OCI-LY3 (cell line): ENCODE measurements around the gene GLRA1.

ENCODE experiments used
- H2AFZ ChIP-seq: fragments of 200-600, 300-600 bp; shearing (Covaris generic); 2 replicates; pipeline ENCODE4 v1.6.0; 2014; ENCODE audit warnings: antibody characterized with exemption, low read depth, low read length
- H3K27ac ChIP-seq: fragments of 200-600, 300-600 bp; sonication (generic); 2 replicates; pipeline ENCODE4 v1.5.1; 2014; ENCODE audit warnings: mild to moderate bottlenecking, low read length, moderate library complexity, mixed read lengths
- H3K27me3 ChIP-seq: fragments of 200-600, 300-600 bp; sonication (generic); 2 replicates; pipeline ENCODE4 v1.6.1; 2014; ENCODE audit warnings: low read depth, low read length, mixed read lengths
- H3K36me3 ChIP-seq: fragments of 200-600, 300-600 bp; sonication (generic); replicated peaks from 2 replicates; pipeline ENCODE3; 2014; ENCODE audit warnings: low read depth, low read length, mixed read lengths
- H3K4me1 ChIP-seq: fragments of 300-600, 200-600 bp; sonication (generic); 2 replicates; pipeline ENCODE4 v1.6.1; 2014; ENCODE audit warnings: low read length, mixed read lengths
- H3K4me2 ChIP-seq: fragments of 200-600, 300-600 bp; sonication (generic); 2 replicates; pipeline ENCODE4 v1.6.1; 2014; ENCODE audit warnings: low read length, mixed read lengths
- H3K4me3 ChIP-seq: fragments of 300-600, 200-600 bp; sonication (generic); 2 replicates; pipeline ENCODE4 v1.5.1; 2014; ENCODE audit warnings: antibody characterized with exemption, mild to moderate bottlenecking, low read length, moderate library complexity
- H3K79me2 ChIP-seq: fragments of 300-600, 200-600 bp; shearing (Covaris generic); 2 replicates; pipeline ENCODE4 v1.6.1; 2014; ENCODE audit warnings: mild to moderate bottlenecking, low read length, mixed read lengths
- H3K9ac ChIP-seq: fragments of 300-600, 200-600 bp; shearing (Covaris generic); 2 replicates; pipeline ENCODE4 v1.6.0; 2014; ENCODE audit warnings: mild to moderate bottlenecking, low read length, moderate library complexity
- H3K9me3 ChIP-seq: fragments of 200-600, 300-600 bp; shearing (Covaris generic); 2 replicates; pipeline ENCODE4 v1.6.1; 2014; ENCODE audit warnings: low read length, mixed read lengths; ENCODE audit not compliant: insufficient read depth
- H4K20me1 ChIP-seq: fragments of 200-600, 300-600 bp; sonication (generic); 2 replicates; pipeline ENCODE4 v1.6.1; 2016; ENCODE audit warnings: low read length, mixed read lengths; ENCODE audit not compliant: insufficient read depth
- CTCF ChIP-seq: fragments of 200-600, 300-600 bp; sonication (generic); IDR thresholded peaks from 2 replicates; pipeline ENCODE4 v1.5.1; 2014; ENCODE audit warnings: antibody characterized with exemption, low read length, low read depth
- EZH2phosphoT487 ChIP-seq: fragments of 200-600 bp; shearing (Covaris generic); IDR thresholded peaks from 2 replicates; pipeline ENCODE4 v1.6.1; 2018; ENCODE audit warnings: antibody characterized with exemption, mixed run types, low read depth

The GLRA1 gene

GRCh38 chr5:151949701-151950308, 25.2 kb upstream of the GLRA1 start:
- Histone ChIP-seq H3K4me2 (no peak overlapping the region), H3K36me3 (no peaks in the 10 kb centered on the region), H3K79me2 (no peaks in the 10 kb centered on the region), H3K9ac (no peak overlapping the region), H4K20me1 (no peaks in the 10 kb centered on the region), H3K27me3 (no peaks in the 10 kb centered on the region), H3K9me3 (no peaks in the 10 kb centered on the region), H3K4me1 (no peaks in the 10 kb centered on the region), H2AFZ (no peak overlapping the region), H3K27ac (no peak overlapping the region), H3K4me3 (no peak overlapping the region)
- TF ChIP-seq EZH2phosphoT487: no peak
- TF ChIP-seq CTCF: no peak

DNA sequence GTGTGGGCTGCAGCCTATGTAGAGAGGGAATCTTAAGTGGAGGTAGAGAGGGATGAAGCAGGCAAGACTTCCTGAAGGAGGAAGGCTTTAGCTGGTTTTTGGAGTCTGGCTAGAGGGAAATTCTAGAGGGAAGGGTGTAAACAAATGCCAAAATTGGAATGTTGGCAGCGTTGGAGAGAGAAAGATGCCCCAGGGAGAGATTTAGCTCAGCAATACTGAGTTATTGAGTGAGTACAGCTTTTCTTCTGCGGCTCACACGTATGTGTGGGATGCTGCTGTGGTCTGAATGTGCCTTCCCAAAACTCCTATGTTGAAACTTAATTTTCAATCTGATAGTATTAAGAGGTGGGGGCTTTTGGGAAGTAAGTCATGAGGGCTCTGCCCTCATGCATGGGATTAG, 24.5 kb upstream of the GLRA1 start:
- no peaks in the 10 kb centered on the region for H3K4me1 ChIP-seq
- H3K79me2 ChIP-seq: no peaks in the 10 kb centered on the region
- no peaks in the 10 kb centered on the region for H4K20me1 ChIP-seq
- no peak overlapping the region for H3K4me2 ChIP-seq
- no peaks in the 10 kb centered on the region for H3K27me3 ChIP-seq
- no peak overlapping the region for H3K4me3 ChIP-seq
- H3K9ac ChIP-seq: no peak overlapping the region
- no peak overlapping the region for H2AFZ ChIP-seq
- TF ChIP-seq EZH2phosphoT487 (no peak), CTCF (no peak)
- H3K36me3 ChIP-seq: no peaks in the 10 kb centered on the region
- H3K27ac ChIP-seq: no peak overlapping the region
- H3K9me3 ChIP-seq: no peaks in the 10 kb centered on the region

DNA sequence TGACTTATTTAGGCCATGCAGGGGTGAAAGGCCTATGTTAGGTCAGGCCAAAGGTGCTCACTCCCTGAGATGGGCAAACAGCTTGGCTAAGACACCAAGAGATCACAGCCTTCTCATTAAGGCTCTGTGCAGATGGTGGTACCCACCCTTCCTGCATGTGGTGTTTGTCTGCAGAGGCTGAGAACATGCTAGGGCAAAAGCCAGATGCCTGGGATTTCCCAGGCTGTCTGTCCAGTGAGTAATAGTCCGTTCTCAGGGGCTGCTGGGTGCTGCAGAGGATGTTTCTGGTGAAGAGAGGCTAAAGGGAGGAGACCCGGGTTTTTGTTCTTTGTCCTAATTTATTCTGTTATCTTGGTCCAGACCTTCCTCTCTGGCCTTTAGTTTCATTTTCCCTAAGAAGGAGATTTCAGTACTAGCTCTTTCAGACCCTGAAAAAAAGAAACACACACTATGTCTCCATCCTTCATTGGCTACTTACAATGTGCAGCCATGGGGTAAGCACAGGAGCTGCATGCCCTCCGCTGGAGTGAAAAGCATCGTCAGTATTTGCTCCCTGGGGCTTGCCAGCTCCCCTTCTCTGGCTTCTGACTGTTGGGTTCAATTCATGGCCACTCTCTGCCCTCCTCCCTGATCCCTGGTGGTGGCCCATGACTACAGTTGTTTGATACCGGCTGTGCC, 23.4 kb upstream of the GLRA1 start:
- TF ChIP-seq EZH2phosphoT487 (no peak), CTCF (no peak)
- Histone ChIP-seq H3K9ac (no peak overlapping the region), H3K4me2 (no peak overlapping the region), H3K79me2 (no peaks in the 10 kb centered on the region), H3K27ac (no peak overlapping the region), H4K20me1 (no peaks in the 10 kb centered on the region), H2AFZ (no peak overlapping the region), H3K36me3 (no peaks in the 10 kb centered on the region), H3K4me1 (no peaks in the 10 kb centered on the region), H3K4me3 (no peak overlapping the region), H3K27me3 (no peaks in the 10 kb centered on the region), H3K9me3 (no peaks in the 10 kb centered on the region)

- Histone ChIP-seq H3K27me3 (no peaks in the 10 kb centered on the region), H3K4me1 (no peaks in the 10 kb centered on the region), H4K20me1 (no peaks in the 10 kb centered on the region), H2AFZ (no peak overlapping the region), H3K9ac (no peak overlapping the region), H3K4me2 (no peak overlapping the region), H3K9me3 (no peaks in the 10 kb centered on the region), H3K27ac (no peak overlapping the region), H3K36me3 (no peaks in the 10 kb centered on the region), H3K4me3 (no peak overlapping the region), H3K79me2 (no peaks in the 10 kb centered on the region)
- TF ChIP-seq EZH2phosphoT487: no peak
- TF ChIP-seq CTCF: no peak
Measured at GRCh38 chr5:151937851-151938250, 13.2 kb upstream of the GLRA1 start.
